GM13976 (cell line): ENCODE results near the gene PRMT7.

ENCODE experiments used
- DNase-seq: peaks from one replicate; pipeline ENCODE4 v3.0.0; 2012; ENCODE audit warnings: low spot score
- in situ Hi-C: fragments of 300-500 bp; cut with MboI; formaldehyde crosslinking; loops from one replicate; pipeline ENCODE4 v1.12.0; 2022; ENCODE audit warnings: low sequenced_read_pairs, mixed read lengths, inconsistent platforms; ENCODE audit not compliant: unreplicated experiment
- TF ChIP-seq, protein P1 (sequence below): IDR thresholded peaks from 2 replicates; pipeline ENCODE4 v1.5.1; 2012; ENCODE audit warnings: borderline replicate concordance, mild to moderate bottlenecking; ENCODE audit not compliant: insufficient read depth; ENCODE audit errors: extremely low read depth, missing control alignments, control extremely low read depth

Gene PRMT7

GRCh38 chr16:68345958-68346635, 35.3 kb downstream of the PRMT7 start:
- TF ChIP-seq, protein P1, sequence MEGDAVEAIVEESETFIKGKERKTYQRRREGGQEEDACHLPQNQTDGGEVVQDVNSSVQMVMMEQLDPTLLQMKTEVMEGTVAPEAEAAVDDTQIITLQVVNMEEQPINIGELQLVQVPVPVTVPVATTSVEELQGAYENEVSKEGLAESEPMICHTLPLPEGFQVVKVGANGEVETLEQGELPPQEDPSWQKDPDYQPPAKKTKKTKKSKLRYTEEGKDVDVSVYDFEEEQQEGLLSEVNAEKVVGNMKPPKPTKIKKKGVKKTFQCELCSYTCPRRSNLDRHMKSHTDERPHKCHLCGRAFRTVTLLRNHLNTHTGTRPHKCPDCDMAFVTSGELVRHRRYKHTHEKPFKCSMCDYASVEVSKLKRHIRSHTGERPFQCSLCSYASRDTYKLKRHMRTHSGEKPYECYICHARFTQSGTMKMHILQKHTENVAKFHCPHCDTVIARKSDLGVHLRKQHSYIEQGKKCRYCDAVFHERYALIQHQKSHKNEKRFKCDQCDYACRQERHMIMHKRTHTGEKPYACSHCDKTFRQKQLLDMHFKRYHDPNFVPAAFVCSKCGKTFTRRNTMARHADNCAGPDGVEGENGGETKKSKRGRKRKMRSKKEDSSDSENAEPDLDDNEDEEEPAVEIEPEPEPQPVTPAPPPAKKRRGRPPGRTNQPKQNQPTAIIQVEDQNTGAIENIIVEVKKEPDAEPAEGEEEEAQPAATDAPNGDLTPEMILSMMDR, result no peak
- in situ Hi-C loops, result no loop called here
- DNase-seq, result no peak

GRCh38 chr16:68346892-68347480, 36.2 kb downstream of the PRMT7 start:
- TF ChIP-seq, protein P1, result no peak
- in situ Hi-C loops, result no loop called here
- no peak for DNase-seq

- TF ChIP-seq, protein P1, result no peak
- in situ Hi-C loops, result no loop called here
- no peak for DNase-seq
Observed at GRCh38 chr16:68347605-68348004, 36.8 kb downstream of the PRMT7 start.

GRCh38 chr16:68348639-68349445, 38.0 kb downstream of the PRMT7 start:
- in situ Hi-C loops, result no loop called here
- TF ChIP-seq, protein P1, result no peak
- DNase-seq, result no peak

GRCh38 chr16:68349838-68350410, 39.1 kb downstream of the PRMT7 start:
- TF ChIP-seq, protein P1, result no peak
- in situ Hi-C loops, result no loop called here
- no peak for DNase-seq

GRCh38 chr16:68350813-68351350, 40.1 kb downstream of the PRMT7 start:
- no peak for DNase-seq
- in situ Hi-C loops, result no loop called here
- TF ChIP-seq, protein P1, result no peak
